UCSD-AML1 (cell line): ENCODE data around the gene AP3S2.
"Not testable (repeated sequence)": the region's sequence is repeated elsewhere in the genome, so short reads cannot be mapped to it uniquely, and the experiment has no call there.

Experiments used
- DNase-seq: peaks from one replicate; lab custom pipeline; 2025; ENCODE audit not compliant: unreplicated experiment; lab: John Stamatoyannopoulos, UW

AP3S2 gene

DNA sequence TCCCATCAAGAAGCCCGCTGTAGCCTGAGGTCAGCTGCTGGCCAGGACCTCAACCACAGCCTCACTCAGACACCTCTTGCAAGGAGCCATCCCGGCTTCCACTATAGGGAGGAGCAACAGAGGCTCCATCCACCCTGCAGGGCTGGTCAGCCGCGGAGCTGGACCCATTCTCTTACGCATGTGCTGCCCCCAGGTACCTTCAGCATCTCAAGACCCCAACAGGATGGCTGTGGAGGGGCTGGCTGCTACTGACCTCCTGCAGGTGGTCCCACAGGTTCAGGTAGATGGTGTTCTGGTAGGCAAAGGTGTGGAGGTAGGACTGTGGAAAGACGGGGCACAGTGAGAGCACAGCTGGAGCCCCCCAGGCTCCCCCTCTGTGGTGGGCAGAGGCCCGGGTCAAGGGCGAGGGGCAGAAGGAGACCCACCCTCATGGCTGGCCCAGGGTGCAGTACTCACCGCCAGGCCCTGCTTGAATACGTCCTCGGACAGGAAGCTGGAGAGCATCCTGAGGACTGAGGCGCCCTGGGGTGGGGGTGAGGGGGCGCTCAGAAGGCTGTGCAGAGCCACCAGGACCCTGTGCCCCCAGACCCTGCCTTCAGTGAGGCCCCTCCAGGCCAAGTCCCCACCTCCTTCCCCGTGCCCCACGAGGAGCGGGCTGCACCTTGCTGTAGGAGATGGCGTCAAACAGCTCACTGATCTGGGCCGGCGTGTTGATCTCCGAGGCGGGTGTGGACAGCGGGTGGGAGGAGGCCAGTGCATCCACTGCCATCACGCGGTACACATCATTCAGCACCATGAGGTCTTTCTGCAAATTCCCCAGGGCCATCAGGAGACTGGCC lies 90.6 kb downstream of the AP3S2 start:
- DNase-seq: no peak

DNA sequence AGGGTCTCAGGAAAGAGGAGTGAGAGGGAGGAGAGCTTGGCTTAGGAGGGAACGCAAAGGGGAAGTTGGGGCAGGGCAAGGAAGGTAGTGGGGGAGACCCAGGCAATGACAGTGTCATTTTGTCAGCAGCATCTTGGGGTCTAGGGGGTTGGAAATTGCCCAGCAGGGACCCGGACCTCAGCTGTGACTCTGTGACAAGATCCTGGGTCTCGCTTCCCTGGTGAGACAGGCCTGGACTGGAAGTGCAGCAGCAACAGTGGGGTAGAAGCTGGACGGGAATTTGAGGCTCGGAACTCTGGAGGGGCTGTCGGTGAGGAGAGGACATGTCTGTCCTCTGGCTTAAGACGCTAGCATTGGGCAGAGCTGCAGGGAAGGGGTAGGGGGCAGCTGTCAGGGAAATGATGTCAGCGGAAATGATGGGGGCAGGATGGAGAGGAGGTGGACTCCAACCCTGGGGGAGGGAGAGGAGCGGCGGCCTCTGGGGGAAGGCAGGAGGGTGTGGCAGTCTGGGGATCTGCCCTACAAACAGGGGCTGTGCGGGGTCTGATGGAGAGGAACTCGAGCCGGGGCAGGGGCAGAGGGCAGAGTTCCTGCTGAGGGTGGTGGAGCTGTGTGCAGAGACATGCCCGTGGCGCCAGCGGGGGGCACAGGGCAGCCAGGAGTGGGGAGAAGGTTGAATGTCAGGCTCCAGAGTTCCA lies 91.4 kb downstream of the AP3S2 start:
- no peak for DNase-seq

DNA sequence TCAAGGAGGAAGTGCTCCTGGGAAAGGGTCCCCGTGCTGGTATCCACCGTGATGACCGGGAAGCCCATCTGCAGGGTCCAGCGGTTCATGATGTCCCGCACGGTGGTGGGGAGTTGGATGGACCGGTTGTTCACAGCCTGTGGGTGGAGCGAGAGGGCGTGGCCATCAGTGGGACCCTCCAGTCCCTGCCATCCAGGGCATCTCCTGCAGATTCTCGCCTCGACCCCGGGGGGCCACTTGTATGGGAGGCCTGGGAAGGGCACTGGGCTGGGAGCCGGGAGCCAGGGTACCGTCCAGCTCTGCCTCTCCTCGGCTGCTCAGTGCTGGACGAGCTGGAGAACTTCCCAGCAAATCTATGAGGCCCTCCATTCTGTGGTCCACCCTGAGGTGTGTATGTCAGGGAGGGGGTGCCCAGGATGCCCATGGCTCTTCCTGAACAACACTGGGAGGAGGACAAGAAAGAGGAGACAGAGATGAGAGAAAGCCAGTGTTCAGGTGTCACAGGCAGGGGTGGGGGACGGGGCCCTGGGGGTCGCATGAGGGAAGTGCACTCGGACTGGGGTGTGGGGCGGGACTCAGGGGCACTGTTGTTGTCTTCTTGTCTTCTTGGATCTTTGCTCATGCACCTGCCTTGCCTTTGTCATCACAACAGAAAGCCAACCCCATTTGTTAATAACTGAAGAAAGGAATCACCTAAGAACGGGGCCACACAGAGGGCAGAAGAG lies 92.2 kb downstream of the AP3S2 start:
- DNase-seq: no peak

DNA sequence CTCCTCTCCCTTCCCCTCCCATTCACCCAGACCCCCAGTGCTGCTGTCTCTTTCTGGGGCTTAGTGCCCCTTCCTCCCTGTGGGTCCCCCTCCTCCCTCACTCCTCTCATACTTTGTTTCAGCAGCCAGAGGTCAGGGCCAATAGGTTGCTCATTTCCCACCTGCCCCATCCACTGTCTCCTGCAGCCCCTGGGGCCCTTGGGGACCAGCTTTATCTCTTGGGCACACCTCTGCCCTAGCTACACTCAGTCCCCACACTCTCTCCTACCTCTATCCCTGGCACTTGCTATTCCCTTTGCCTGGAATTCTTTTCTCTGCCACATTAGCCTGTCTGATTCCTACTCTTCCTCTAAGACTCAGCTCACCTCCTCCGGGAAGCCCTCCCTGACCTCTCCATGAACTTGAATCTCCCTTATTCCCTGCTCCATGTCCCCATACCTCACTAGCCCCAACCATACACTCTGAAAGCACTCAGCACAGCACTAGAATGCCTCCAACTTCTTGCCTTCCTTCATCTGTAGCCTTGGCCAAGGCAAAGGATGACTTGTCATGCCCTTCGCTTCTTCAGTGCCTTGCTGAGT lies 93.8 kb downstream of the AP3S2 start:
- no peak for DNase-seq

DNA sequence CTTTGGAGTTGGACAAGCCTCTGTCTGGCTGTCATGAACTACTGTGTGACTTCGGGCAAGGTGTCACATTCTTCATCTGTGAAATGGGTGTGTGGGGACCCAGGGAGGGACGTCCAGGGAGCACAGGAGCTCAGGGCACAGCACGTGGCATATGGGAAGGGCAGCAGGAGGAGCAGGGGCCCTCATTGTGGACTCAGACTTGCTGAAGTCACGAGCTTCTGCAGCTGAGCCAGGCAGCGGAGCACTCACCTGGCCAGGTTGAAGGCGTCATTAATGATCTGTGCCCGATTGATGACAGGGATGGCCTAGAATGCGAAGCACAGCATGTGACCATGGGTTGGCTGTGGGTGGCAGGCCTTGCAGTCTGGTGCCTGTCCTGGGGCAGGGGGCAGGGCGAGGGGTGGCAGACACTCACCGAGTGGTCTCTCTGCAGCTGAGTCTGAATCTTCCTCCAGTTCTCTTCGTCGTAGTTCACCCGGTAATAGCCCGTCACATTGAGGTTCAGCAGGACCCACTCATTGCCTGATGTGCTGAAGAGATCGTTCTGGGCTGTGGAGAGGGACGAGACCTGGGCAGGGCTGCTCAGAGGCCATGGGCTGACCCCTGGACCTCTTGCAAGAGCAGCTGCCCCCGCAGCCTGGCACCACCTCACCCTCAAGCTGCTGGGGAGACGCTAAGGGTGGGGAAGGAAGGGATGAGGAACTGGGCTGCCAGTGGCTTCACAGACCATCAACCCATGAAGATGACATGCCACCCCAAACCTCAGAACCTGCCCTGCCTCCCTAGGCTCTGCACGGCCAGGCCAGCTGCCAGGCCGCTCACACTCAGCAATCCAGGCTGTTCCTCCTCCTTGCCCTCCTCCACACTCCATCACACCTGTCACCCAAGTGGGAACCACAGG lies 94.5 kb downstream of the AP3S2 start:
- DNase-seq: no peak

DNA sequence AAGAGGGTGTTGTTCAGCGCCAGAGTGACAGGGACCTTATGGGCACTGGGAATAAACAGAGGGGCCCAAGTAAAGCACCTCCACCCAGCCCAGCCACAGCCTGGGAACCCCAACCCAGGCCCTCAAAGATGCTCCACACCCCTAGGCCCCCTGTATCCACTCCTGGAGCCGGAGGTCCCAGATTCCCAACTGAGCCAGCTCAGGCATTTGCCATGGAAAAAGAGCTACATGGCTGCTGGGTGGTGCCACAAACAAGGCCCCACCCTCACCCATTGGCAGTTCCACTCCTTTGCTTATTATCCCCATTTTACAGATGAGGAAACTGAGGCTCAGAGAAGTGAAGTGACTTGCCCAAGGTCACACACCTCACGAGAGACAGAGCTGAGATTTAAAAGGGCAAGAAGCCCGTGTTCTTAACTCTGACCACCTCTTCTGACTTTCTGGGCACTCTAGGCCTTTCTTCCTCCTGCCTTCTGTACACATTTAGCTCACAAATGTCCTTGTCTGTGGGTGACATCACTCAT lies 96.1 kb downstream of the AP3S2 start:
- no peak for DNase-seq

DNA sequence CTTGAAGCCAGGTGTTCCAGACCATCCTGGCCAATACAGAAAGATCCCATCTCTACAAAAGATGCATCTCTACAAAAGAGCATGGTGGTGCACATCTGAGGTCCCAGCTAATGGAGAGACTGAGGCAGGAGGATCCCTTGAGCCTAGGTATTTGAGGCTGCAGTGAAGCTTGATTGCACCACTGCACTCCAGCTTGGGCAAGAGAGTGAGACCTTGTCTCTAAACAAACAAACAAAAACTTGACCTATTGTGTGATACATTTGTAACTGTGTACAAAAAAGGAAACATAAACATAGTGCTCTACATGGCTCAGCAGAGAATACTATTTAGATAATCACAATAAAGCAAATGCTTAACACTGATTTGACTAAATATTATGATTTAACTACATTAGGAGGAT lies 97.8 kb downstream of the AP3S2 start:
- DNase-seq: no peak

DNA sequence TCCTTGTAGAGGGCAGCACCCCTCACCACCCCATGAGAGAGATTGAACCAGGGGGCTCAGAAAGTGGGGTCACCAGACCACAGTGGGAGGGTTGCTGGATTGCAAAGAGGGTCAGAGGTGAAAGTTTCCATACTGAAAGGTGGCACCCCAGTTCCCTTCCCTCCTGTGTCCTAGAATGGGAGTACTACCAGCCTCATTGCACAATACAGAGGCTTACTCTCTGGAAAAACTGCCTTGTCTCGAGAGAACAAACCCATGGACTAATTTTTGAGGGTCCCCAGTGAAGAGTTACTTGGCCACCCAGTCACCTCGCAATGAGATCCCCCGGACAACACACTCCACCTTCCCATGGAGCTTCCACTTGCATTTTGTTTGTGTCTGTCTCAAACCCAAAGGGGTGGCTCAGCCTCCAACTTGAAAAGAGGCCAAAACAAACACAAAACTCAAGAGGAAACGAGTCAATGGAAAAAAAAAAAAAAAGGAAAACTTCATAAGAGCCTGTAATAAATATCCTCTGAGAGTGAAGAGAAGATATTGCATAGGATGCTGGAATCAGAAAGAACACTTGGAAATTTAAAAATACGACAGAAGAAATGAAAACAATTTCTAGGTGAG lies 99.1 kb downstream of the AP3S2 start:
- DNase-seq: no peak

DNA sequence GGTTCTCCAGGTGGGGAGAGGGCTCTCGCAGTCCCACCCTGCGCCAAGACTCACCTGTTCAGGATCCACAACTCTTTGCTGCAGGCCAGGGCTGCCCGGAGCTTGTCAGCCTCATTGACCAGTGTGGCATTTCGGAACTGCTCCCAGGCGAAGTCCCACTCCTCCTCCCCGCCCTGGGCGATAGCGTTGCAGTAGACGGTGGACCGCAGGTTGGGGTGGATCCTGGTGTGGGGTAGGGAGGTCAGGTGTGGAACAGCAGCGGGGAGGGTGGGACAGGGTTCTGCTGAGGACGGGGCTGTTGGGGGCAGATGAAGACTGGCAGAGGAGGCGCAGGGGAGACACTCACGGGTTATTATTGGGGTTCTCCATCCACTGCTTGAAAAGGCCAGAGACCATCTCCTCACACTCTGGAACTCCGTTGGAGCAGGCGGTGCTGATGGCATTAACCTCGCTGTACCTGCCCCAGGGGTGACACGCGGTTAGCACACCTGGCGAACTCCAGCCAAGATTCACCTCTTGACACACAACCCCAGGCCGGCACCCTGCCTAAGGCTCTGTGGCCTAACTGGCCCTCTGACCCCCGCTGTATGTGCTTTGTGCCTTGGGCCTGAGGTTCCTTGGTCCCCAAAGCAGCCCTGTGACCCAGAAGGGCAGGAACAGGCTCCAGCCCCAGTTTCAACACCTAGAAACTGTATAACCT lies 101.5 kb downstream of the AP3S2 start:
- no peak for DNase-seq

DNA sequence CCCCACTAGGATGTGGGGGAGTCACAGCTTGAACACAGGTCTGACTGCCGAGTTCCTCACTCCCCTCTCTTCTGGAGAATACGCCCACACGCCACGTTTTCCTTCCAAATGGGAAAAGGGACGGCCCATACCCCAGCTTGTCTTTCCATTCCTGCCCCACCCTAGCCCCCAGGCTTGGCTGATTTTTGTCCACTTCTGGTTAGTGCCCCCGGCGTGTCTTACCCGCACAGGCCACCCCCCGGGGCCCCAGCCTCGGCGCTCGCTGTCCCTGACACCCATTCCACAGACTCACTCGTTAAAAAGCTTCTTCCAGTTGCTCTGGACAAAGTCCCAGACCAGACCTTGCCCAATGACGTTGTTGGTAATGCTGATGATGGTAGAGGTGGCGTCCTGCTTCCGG lies 103.1 kb downstream of the AP3S2 start:
- no peak for DNase-seq

DNA sequence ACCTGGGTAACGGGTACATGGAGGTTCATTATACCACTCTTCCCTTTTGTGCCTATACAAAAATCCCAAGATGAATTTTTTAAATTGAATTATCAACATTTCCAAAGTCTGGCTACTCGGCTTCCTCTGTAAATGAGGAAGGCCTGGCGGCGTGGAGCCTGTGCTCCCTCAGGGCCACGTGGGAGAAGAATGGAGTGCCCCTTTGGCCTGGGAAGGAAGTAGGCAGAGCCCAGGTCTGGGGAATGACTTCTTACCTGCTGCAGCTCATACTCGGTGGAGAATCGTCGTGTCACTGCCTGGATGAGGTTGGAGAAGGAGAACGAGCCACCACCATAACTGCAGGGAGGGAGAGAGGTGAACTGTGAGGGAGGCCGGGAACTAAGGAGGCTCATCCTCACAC lies 103.6 kb downstream of the AP3S2 start:
- DNase-seq: no peak

DNA sequence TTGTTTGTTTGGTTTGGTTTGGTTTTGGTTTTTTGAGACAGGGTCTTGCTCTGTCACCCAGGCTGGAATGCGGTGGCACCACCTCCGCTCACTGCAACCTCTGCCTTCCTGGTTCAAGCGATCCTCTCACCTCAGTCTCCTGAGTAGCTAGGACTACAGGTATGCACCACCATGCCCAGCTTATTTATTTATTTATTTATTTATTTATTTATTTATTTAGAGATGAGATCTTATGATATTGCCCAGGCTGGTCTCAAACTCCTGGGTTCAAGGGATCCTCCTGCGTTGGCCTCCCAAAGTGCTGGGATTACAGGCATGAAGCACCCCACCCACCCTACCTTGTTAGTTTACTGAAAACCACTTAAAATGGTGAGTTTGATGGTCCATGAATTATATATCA lies 105.2 kb downstream of the AP3S2 start:
- DNase-seq: not testable (repeated sequence)

DNA sequence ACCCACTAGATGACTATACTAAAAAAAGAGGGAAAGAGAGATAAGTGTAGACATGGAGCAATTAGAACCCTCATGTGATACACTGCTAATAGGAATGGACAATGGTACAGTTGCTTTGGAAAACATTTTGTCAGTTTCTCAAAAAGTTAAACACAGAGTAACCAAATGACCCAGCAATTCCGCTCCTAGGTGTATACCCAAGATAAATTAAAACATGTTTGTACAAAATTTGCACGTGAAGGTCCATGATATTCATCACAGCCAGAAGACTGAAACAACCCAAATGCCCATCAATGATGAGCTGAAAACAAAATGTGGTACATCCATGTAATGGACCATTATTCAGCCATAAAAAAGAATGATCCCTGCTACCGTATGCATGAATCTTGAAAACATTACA lies 105.8 kb downstream of the AP3S2 start:
- DNase-seq: no peak

DNA sequence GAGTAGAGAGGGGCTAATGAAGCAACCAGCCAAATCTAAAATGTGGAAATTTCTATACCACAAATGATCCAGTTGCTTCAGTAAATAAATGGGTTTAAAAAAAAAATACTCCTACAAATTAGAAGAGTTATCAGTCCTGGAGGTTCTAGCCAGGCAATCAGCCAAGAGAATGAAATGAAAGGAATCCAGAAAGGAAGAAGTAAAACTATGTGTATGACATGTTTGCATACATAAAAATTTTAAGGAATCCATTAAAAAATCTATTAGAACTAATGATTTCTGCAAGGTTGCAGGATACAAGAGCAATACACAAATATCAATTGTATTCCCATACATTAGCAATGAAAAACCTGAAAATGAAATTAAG lies 108.0 kb downstream of the AP3S2 start:
- no peak for DNase-seq

DNA sequence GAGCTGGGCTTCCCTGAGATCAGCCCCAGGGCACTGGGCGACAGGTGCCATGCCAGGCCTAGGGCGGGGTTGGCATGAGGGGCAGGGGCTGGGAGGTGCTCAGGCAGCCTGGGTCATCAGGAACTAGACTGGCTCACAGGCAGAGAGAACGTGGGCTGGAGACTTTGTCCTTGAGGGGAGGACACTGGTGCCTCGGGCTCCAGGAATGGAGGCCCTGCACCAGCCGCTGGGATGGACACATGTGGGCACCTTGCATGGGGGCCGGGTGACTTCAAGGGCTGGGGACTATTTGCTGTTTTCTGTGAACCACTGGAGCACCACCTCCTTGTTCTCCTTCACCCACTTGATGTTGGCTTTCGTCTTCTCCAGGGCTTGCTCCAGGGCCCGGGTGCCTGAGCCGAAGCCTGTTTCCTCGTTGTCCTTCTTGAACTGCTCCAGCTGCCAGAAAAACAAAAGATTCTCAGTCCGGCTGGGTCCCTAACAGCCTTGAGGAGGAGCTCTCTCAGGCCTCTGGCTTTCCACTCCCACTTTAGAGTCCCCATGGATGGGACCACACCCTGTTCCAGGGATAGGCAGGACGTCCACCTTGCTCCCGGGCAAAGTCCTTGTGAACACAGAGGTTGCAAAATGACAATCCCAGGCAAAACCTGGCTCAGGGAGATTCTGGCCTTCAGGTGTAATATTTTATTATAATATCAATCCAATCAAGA lies 108.6 kb downstream of the AP3S2 start:
- no peak for DNase-seq

DNA sequence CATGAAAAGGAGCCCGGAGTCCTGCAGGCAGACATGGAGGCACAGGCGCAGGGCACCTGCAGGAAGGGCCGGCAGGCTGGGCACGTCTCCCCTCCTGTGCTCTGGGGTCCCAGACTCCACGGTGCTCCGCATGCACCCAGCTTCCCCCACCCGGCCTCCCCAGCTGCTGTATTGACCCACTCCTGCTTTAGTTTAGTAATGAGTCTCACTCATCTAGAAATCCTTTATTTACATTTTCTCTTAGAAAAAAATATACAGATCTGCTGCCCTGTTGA lies 109.2 kb downstream of the AP3S2 start:
- no peak for DNase-seq

DNA sequence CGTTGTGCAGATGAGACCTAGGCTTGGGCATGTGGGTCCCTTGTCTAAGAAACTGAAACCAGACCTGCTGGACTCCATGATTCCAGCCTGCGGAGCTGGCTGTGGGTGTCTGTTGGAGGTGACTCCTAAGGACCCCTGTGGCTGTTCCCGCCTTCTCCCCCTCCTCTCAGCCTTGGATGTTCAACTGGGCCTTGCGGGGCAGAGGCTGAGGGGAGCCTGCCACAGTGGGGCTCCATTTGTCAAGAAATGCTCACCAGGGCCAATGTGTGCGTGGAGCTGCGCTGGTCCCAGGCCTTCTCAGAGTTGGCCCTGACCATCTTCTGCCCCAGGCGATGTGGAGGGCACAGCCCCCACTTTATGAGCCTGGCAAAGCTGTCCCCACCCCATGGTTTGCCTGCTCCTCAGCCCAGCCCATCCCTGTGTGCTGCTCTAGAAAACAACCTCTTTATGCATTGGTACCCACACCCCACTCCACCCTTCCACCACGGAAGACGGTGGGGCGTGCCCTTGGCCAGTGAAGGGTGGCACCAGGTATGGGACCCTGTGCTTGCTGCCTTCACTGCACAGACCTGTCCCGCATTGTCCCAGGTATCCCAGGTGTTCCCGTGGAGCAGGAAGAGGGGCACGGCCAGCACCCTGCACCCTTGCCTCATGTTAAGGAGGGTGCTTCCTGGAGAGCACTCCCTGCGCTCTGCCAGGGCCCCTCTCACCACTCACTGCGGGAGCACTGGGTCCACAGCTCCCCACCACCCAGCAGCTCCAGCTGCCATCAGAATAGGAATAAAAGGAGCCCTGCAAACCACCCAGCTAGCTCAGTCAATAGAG lies 109.7 kb downstream of the AP3S2 start:
- DNase-seq: no peak
